Measurements from ENCODE around the gene GRIP1.

Gene GRIP1, protein sequence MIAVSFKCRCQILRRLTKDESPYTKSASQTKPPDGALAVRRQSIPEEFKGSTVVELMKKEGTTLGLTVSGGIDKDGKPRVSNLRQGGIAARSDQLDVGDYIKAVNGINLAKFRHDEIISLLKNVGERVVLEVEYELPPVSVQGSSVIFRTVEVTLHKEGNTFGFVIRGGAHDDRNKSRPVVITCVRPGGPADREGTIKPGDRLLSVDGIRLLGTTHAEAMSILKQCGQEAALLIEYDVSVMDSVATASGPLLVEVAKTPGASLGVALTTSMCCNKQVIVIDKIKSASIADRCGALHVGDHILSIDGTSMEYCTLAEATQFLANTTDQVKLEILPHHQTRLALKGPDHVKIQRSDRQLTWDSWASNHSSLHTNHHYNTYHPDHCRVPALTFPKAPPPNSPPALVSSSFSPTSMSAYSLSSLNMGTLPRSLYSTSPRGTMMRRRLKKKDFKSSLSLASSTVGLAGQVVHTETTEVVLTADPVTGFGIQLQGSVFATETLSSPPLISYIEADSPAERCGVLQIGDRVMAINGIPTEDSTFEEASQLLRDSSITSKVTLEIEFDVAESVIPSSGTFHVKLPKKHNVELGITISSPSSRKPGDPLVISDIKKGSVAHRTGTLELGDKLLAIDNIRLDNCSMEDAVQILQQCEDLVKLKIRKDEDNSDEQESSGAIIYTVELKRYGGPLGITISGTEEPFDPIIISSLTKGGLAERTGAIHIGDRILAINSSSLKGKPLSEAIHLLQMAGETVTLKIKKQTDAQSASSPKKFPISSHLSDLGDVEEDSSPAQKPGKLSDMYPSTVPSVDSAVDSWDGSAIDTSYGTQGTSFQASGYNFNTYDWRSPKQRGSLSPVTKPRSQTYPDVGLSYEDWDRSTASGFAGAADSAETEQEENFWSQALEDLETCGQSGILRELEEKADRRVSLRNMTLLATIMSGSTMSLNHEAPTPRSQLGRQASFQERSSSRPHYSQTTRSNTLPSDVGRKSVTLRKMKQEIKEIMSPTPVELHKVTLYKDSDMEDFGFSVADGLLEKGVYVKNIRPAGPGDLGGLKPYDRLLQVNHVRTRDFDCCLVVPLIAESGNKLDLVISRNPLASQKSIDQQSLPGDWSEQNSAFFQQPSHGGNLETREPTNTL

DNA sequence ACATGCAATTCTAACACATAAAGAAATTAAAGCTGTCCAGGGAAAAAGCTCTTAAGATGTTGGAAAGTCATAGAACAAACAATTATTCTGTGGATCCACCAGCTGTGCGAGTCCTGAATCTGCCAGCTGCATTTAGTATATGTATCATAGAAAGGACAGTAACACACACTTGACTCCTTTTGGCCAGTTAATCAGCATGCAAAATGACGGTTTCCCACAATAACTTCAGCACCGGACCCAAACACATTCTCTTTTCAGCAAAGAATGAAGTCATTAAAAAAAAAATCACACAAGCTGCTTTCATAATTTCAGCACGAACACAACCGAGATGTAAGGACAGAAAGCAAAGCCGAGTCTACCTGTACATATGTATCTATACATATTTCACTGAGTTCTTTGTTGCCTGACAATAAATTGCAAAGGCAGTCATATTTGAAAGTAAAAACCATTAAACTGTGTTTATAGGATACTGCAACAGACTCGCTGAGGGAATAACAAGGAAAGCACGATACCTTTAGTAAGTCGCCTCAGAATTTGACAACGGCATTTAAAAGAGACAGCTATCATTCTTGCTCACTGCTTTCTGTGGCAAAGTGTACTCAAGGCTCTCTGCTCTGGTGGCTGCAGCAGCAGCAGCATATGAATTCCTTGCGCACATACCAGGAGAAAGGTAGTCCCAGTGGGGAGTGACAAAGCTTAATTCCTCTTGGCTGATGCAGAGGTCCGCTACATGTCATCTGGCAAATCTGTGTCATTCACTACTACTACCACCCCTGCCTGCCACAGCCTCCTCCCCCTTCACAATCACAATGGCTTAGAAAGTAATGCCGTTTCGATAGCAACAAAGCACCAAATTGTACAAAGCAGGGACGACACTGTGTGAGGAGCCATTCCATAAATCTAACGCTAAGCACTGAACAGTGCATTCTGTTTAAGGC, at the start of gene GRIP1:
GRIP1 (minus strand) TSS at position 739 of the 938 bp plus-strand sequence; CDS start at position 567, 172 bp downstream.
- peak; percentile 7 for DNase-seq

DNA sequence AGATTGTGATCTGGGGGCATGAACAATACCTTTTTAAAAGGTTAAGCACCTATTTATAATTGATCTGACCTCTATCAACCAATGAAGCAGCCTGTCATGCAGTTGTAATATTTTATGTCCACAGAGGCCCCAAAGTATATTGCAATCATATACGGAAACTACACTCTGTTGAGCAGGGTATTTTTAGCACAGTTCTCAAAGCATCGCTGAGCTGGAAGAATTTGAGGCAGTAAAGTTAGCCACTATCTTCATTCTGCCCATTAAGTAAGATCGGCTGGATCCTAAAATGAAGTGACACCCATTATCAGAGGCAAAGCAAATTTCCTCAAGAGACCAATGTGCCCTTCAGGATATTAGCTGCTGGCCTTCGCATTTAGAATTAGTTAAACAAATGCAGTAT, 47.7 kb upstream of the GRIP1 start:
- DNase-seq, result no peak

DNA sequence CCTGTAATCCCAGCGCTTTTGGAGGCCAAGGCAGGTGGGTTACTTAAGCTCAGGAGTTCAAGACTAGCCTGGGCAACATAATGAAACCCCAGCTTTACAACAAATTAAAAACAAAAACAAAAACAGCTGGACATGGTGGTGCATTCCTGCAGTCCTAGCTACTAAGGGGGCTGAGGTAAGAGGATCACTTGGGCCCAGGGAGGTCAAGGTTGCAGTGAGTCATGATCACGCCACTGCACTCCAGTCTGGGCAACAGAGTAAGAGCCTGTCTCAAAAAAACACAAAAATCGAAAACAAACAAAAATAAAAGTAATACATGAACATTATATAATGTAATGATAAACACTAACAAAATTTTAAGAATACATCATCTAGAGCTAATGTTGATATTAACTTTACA, 46.2 kb upstream of the GRIP1 start:
- DNase-seq, result no peak

DNA sequence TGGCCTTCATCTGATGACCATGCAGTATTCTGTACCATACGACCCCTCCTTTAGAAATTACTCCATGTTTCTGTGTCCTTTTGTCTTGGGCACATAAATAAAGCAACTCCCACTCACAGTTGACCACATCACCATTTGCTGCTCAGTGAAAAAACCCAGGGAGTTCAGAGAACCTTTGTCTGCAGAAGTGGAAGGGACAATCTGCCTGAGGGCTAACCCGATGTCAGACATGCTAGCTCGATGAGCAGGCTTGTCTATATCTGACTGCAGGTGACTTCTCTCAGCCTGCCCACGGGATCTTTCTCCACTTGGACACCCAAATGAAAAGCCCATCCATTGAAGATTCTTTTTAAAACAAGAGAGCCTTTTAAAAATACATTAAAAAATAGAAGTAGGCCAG, 45.7 kb upstream of the GRIP1 start:
- no peak for DNase-seq

DNA sequence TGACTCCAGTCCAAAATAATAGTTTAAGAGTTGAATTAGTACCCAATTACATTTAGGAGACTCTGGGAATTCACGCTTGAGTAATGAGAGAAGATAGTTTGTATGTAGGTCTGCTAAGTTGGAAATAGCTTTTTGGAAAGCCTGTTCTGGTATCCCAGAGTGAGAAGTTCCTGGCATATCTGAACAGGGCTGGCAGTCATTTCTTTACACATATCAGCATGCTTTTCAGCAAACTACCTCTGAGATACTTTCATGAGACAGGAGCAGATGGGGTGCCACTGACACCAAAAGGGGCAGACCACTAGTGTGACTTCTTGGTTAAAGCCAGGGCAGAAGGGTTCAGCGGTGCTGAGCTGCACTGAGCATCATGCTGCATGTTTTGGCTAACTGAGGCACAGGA, 45.1 kb upstream of the GRIP1 start:
- DNase-seq, result no peak

DNA sequence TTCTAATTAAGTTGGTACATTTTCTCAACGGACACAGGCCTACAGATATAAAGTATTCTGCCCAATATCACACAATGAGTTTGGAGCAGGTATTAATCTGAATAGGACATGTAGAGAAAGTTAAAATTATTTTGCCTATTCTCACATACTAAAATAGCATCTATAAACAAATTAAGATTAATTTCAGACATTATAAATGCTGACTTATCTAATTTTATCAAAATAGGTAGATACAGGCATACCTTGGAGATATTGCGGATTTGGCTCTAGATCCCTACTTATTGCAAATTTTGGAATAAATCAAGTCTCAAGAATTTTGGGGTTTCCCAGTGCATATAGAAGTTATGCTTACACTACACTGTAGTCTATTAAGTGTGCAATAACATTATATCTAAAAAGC, 41.0 kb upstream of the GRIP1 start:
- no peak for DNase-seq

DNA sequence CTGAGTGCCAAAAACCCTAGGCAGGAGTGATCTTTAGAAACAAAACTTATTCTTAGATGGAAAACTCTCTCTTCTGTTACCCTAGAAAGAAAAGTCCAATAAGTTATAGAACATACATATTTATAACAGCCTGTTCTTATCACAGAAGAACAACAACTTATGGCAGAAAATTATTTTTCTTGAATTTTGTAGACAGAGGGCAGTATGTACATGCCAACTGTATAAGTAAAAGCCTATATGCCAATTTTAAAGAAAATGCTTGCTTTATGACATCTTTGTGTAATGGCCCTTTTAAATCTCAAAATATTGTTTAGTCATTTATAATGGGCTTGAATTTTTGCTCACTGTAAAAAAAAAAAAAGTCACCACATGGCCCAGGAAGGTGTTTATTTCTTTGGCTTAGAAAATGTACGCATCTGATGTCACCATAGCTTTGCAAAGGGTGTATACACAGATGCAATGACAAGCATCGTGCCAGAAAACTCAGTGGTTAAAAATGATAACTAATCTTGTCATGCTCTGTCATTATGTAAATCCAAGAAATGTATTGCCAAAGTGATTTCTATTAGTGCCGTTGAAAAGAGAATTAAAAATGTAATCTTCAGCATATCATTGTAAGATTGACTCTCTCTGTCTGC, 38.3 kb upstream of the GRIP1 start:
- no peak for DNase-seq

DNA sequence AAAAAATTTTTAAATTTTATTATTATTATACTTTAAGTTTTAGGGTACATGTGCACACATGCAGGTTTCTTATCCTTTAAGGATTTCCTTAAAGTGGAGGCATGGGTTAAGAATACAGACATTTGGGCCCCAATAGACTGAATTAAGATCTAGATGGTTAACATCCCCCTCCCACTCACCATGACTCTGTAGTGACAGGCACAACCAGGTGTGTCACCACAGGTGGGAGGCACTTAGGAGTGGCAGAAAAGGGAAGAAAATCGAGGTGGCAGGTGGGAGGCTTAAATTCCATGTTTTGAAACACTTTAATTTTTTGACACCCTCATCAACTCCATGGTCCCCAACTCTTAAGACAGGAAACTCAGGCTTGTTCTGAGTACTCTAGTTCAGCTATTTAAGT, 37.6 kb upstream of the GRIP1 start:
- DNase-seq, result no peak

DNA sequence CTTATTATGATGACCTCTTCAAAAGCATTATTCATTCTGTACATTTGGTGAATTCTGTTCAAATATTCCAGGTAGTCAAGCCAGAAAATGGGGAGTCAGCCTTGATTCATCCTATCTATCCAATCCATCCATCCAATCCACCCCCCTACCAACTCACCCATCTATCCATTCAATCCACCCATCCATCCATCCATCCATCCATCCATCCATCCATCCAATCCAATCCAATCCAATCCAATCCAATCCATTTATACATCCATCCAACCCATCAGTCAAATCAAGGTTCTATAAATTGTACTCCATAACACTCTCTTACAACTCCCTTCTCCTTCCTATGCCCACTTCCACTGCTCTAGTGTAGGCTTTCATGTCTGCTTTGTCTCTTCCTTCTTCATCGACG, 35.8 kb upstream of the GRIP1 start:
- no peak for DNase-seq

DNA sequence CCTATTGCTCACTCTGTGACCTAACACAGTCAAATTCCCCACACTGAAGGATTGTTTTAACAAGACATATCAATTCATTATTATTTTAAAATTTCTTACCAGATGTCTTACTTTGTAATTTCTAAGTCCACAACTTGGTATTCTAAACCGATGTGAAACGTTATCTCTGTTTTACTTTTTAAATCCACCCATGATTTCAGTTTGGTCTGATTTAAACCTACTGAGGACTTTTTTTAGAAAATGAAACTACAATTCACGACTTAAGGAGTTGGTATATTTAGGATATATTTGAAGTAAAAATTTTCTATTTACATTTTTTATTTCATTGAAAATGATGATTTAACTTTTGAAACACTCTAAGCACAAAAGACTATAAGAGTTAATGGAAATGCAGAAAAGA, 35.1 kb upstream of the GRIP1 start:
- DNase-seq, result no peak

DNA sequence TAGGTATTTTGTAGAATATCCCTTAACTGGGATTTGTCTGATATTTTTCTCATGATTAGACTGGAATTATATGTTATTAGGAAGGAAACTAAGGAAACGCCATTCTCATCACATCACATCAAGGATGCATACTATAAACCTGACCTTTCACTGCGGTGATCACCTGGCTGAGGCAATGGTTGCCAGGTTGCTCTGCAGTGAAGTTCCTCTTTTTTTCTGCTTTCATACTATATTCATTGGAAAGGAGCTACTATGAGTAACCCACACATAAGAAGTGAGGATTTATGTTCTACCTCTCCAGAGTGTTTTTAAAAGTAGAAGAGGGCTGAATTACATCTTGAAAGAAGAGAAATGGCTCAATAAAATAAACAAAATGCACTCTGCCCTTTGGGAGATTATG, 31.0 kb upstream of the GRIP1 start:
- DNase-seq, result no peak

DNA sequence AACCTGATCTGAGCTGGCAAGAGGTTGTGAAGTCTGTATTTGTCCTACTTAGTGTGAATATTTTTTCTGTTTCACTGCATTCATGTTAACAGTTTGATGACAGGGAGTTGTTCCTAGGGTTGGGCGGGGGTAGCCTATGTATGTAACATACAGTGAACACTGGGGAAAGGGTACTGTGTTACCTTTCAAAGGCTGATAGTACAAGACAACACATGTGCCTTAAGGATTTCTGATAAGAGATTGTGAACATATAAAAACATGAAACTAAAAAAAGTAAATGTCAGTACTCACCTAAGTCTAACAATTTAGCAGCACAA, 30.5 kb upstream of the GRIP1 start:
- no peak for DNase-seq

DNA sequence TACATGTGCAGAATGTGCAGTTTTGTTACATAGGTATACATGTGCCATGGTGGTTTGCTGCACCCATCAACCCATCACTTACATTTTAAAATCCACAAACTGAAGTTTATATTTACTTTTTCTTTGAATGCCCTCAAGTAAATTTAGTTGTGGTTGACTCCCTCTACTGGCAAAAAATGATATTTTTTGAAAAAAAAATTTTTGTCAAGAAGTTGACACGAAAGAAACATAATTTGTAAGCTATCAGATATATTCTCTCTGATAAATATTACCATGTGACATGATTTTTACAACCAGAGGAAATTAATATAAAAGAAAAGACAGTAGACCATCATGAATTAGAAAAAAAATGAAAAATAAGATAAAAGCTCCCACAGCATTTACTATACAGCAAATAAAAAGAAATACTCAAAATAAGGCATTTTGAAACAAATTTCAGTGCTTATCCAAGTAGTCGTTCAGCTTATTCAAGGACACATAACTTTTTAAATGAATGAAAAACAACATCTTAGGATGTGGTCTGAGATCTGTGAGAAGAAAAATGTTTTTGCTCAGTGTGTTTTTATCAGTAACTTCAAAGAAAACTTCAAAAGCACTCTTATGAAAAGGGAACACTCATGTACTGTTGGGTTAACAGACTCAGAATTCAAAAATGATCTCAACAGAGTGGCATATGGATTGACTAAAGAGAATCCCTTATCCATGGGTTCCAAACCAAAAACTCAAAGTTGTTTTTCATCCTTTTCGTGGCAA, 30.0 kb upstream of the GRIP1 start:
- DNase-seq, result peak; percentile 17

DNA sequence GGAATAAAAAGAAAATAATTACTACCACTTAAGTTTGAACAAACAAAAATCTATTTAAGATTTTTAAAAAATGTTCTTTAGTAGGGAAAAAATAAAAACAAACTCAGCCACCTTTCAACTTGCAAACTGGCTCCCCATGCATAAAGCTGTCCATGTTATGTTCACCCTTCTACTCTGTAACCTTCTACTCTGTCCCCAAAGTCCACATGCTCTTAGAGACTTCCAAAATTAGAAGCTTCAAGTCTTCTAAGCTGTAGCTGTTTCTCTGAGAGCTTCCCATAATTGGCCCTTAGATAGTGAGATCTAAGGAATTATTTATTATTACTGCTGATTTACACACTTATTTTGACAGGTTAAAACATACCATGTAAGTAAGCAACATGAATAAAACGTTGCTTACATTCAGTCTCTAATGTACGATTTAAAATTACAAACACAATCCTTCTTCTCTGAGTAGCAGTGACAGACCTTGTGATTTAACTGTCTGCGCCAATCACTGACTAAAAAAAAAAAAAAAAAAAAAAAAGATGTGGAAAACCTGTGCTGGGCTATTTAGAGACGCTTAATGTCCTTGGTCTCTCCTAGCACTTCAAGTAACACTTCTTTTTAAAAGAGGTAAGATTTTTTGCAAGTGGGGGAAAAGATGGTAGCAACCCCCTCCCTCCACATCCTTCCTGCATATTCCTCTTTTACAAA, 28.3 kb upstream of the GRIP1 start:
- no peak for DNase-seq

DNA sequence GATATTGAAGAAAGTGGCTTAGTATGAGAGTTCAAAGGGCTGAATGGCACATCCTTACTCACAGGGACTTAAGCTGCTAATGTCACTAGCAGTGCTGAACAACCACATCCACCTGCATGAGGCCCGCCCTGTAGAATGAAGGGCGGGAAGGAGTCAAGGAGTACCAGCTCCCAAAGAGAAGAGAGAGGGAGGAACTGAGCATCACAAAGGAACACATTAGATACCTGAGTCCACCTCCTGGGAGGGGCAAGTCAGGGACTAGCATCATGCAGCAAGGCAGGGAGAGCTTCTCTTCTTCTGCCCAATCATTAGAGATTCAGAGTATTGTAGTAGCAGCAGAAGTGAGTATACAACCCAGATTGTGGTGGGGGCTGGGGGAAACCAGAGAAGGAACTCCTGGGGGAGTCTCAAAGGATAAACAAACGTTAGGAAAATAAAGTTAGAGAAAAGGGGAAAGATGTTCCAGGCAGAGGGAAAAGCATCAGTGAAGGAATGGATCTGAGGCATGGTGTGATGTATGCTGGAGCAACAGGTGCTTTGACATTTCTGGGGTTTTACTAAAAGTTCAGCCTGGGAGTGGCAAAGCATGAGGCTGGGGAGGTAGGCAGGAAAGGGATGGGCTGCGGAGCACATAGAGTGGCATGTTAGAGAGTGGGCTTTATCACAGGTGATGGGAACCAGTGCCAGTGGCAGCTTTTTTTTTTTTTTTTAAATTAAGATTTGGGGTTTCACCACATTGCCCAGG, 21.0 kb upstream of the GRIP1 start:
- no peak for DNase-seq

DNA sequence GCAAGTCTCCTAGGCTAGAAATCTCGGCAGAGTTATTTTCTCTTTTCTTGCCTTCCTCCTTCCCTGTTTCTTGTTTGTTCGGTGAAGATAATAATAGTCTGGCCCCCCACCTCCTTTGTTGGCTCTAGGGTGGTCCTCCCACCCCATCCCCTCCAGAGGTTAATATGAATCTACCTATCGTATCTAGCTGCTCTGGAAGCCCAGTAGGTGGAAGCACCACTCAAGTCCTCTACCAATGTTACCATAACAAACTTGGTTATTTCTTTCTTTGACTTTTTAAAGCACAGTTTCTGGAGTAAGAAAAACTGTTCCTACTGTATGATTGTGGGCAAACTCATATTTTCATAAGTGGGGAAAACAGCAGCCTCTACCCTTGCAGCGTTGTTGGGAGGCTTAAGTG, 19.7 kb upstream of the GRIP1 start:
- no peak for DNase-seq

DNA sequence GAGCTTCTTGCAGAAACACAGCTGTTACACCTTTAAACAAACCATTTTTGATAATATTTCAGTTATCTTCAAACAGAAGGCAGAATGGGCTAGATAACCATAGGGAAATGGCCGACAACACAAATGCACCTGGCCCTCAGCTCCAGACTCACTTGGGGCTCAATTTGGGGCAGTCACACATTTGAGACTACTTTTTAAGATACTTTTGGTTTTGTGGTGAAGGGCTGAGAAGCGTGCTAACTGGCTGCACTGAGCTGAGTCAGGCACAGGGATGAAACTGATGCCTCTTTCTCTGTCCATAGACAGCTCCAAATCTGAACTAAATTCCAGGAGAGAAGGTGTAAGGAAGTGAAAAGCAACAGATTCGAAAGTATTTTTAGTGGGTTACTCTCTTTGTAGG, 18.5 kb upstream of the GRIP1 start:
- DNase-seq, result no peak

DNA sequence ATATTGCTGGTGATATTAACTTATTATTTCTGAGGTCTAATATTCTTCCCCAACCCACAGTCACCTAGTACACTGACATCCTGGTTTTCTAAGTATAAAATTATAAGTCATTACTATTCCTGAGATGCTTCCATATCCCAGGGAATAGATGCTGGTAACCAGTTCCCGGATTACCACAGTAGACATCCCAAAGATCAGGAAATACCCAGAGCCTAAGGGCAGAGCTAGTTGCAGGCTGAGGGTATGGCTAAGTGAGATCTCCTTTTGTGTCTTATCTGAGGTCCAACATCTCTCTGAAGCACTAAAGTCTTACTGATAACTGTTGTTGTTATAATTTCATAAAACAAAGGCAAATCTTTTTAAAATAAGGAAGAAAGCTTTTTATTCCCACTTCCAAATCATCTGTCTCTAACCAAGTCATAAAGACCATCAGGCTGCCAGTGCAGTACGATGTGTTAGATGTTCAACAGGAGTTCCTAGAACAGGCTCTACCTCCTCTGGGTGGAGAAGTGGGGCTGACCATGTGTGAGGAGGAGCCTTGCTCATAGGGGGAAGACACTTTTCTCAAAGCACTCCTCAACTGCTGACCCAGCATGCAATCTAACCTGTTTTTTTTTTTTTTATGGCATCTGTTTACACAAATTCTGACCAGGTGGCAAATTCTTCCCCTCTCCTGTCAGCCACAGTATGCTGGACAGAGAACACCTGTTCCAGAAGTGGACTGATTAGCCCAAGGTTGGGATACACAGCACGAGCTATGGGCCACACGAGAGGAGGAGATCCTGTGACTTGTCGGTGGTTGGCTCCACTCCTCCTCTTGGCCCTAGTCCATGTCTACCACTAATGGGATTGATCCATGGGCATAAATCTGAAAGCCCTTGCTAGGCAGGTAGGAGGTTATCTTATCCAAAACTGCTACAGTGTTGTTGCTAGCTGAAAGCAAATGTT, 16.1 kb upstream of the GRIP1 start:
- DNase-seq, result no peak
